SU-DHL-6 (cell line): ENCODE measurements around the gene DIP2C.

Experiments
- H2AFZ ChIP-seq: fragments of 200-600 bp; sonication (generic); 2 replicates; pipeline ENCODE4 v1.6.1; 2014; ENCODE audit warnings: low read depth, mild to moderate bottlenecking, moderate library complexity, mixed read lengths, antibody characterized with exemption, low read length; ENCODE audit not compliant: severe bottlenecking
- H3F3A ChIP-seq: fragments of 200-600 bp; shearing (Covaris generic); 2 replicates; pipeline ENCODE4 v1.6.0; 2016; ENCODE audit warnings: antibody characterized with exemption, mild to moderate bottlenecking; ENCODE audit not compliant: insufficient read depth
- H3K27ac ChIP-seq: fragments of 200-600 bp; sonication (generic); 2 replicates; pipeline ENCODE4 v1.5.1; 2016; ENCODE audit warnings: low read depth, mild to moderate bottlenecking, low read length, moderate library complexity, mixed read lengths
- H3K27me3 ChIP-seq: fragments of 200-600 bp; sonication (generic), shearing (Covaris generic); 2 replicates; pipeline ENCODE4 v1.6.0; 2014; ENCODE audit warnings: mild to moderate bottlenecking, low read length
- H3K36me3 ChIP-seq: fragments of 200-600 bp; sonication (generic); 2 replicates; pipeline ENCODE4 v1.6.1; 2014; ENCODE audit warnings: mild to moderate bottlenecking, low read length, mixed read lengths
- H3K4me2 ChIP-seq: fragments of 300-600, 200-600 bp; shearing (Covaris generic), sonication (generic); 2 replicates; pipeline ENCODE4 v1.6.0; 2014; ENCODE audit warnings: low read length, low read depth, mild to moderate bottlenecking; ENCODE audit not compliant: poor library complexity, severe bottlenecking
- H3K4me3 ChIP-seq: fragments of 200-600 bp; sonication (generic); 2 replicates; pipeline ENCODE4 v1.5.1; 2014; ENCODE audit warnings: antibody characterized with exemption, low read length, mild to moderate bottlenecking, mixed read lengths; ENCODE audit not compliant: insufficient read depth, poor library complexity, severe bottlenecking
- H3K79me2 ChIP-seq: fragments of 200-600 bp; sonication (generic); 2 replicates; pipeline ENCODE4 v1.6.1; 2014; ENCODE audit warnings: mild to moderate bottlenecking, low read length, moderate library complexity; ENCODE audit not compliant: insufficient read depth
- H3K9ac ChIP-seq: fragments of 200-600 bp; sonication (generic); 2 replicates; pipeline ENCODE4 v1.7.0; 2014; ENCODE audit warnings: mild to moderate bottlenecking, low read length
- H3K9me2 ChIP-seq: fragments of 200-600 bp; sonication (generic); replicated peaks from 2 replicates; pipeline ENCODE4 v1.6.1; 2014; ENCODE audit warnings: low read length; ENCODE audit not compliant: insufficient read depth
- H3K9me3 ChIP-seq: fragments of 200-600 bp; sonication (generic); 2 replicates; pipeline ENCODE4 v1.6.1; 2014; ENCODE audit warnings: low read length, mixed read lengths; ENCODE audit not compliant: insufficient read depth
- H4K20me1 ChIP-seq: fragments of 200-600 bp; sonication (generic); 2 replicates; pipeline ENCODE4 v1.6.1; 2014; ENCODE audit warnings: low read depth, mild to moderate bottlenecking, antibody characterized with exemption, low read length, moderate library complexity, mixed read lengths
- EZH2phosphoT487 ChIP-seq: fragments of 200-600 bp; sonication (generic), shearing (Covaris generic); conservative IDR thresholded peaks from 2 replicates; pipeline ENCODE4 v1.6.1; 2018; ENCODE audit warnings: mild to moderate bottlenecking, antibody characterized with exemption, low read length, moderate library complexity, mixed read lengths
- TF ChIP-seq, protein P1 (sequence below): fragments of 200-600 bp; sonication (generic); IDR thresholded peaks from one replicate; pipeline ENCODE4 v1.5.1; 2017; ENCODE audit warnings: antibody characterized with exemption, mild to moderate bottlenecking, low read length, moderate library complexity; ENCODE audit not compliant: insufficient read depth, poor library complexity, severe bottlenecking

The DIP2C gene

DNA sequence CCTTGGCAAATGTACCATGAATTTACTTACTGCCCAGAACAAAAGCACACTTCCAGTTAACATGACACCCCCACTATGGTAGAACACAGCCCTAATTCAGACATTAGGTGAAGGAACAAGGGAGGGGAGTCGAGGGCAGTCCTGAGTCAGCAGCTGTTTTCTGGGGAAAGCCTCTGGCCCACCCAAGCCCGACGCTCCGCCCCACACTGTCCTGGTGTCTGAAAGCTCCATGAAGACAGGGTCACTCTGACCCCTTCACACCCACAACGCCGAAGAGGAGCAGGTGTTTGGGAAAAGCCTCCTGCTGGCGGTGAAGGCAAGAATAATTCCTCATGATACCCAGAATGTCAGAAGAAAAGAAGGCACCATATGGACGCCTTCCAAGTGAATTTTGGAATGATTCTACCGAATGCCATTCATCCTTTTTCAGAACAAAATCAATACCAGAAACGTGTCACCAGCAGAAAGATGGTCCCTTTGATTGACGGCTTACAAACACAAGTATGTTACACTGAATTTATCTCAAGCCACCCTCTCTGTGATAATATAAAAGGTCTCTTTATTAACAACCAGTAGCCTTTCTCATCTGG, 172.1 kb downstream of the DIP2C start:
- Histone ChIP-seq H3F3A (peaks cover 78% of the 10 kb centered on the region), H3K4me2 (no peak overlapping the region), H3K27me3 (no peaks in the 10 kb centered on the region), H3K9ac (no peak overlapping the region), H2AFZ (no peak overlapping the region), H3K9me3 (no peaks in the 10 kb centered on the region), H3K79me2 (peaks cover 4% of the 10 kb centered on the region; the same call in 1 of the 2 replicates), H3K27ac (peak overlapping the region; percentile 47), H3K36me3 (no peaks in the 10 kb centered on the region), H3K4me3 (no peak overlapping the region), H3K9me2 (no peaks in the 10 kb centered on the region), H4K20me1 (no peaks in the 10 kb centered on the region)
- TF ChIP-seq, protein P1, sequence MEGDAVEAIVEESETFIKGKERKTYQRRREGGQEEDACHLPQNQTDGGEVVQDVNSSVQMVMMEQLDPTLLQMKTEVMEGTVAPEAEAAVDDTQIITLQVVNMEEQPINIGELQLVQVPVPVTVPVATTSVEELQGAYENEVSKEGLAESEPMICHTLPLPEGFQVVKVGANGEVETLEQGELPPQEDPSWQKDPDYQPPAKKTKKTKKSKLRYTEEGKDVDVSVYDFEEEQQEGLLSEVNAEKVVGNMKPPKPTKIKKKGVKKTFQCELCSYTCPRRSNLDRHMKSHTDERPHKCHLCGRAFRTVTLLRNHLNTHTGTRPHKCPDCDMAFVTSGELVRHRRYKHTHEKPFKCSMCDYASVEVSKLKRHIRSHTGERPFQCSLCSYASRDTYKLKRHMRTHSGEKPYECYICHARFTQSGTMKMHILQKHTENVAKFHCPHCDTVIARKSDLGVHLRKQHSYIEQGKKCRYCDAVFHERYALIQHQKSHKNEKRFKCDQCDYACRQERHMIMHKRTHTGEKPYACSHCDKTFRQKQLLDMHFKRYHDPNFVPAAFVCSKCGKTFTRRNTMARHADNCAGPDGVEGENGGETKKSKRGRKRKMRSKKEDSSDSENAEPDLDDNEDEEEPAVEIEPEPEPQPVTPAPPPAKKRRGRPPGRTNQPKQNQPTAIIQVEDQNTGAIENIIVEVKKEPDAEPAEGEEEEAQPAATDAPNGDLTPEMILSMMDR = no peak
- TF ChIP-seq EZH2phosphoT487 = no peak

- no peaks in the 10 kb centered on the region for H3K9me2 ChIP-seq
- H3K9me3 ChIP-seq = no peaks in the 10 kb centered on the region
- H3K79me2 ChIP-seq = peaks cover 4% of the 10 kb centered on the region; the same call in 1 of the 2 replicates
- no peak for TF ChIP-seq EZH2phosphoT487
- TF ChIP-seq, protein P1 = no peak
- no peak overlapping the region for H3K4me2 ChIP-seq
- no peaks in the 10 kb centered on the region for H3K36me3 ChIP-seq
- no peak overlapping the region for H3K9ac ChIP-seq
- H3F3A ChIP-seq = peaks cover 78% of the 10 kb centered on the region
- H3K4me3 ChIP-seq = no peak overlapping the region
- no peaks in the 10 kb centered on the region for H4K20me1 ChIP-seq
- no peaks in the 10 kb centered on the region for H3K27me3 ChIP-seq
- no peak overlapping the region for H2AFZ ChIP-seq
- peak overlapping the region; percentile 47 for H3K27ac ChIP-seq
Observed at GRCh38 chr10:516764-517163, 172.7 kb downstream of the DIP2C start.

DNA sequence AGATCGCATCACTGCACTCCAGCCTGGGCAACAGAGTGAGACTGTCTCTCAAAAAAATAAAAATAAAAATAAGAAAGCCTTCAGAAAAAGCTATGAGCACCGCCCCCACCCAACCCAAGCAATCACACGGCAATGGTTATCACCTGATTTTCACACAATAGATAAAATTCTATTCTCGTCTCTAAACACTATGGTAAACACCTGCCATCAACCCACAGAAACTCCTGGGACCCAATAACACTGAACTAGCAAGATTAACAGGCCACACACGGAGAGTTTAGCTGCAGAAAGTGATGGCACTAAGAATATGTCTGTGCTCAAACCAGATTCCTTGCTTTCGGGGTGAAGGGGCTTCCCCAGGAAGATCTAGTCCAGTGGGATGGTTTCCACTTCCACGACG, 173.8 kb downstream of the DIP2C start:
- Histone ChIP-seq H3K4me2 (peak overlapping the region; percentile 79), H3K9me2 (no peaks in the 10 kb centered on the region), H3K27ac (peak overlapping the region; percentile 96), H3K4me3 (peak overlapping the region; percentile 19), H3F3A (peaks cover 78% of the 10 kb centered on the region), H3K36me3 (no peaks in the 10 kb centered on the region), H2AFZ (no peak overlapping the region), H3K9ac (peak overlapping the region; percentile 31; the same call in 1 of the 2 replicates), H4K20me1 (no peaks in the 10 kb centered on the region), H3K27me3 (no peaks in the 10 kb centered on the region), H3K9me3 (no peaks in the 10 kb centered on the region), H3K79me2 (peaks cover 4% of the 10 kb centered on the region; the same call in 1 of the 2 replicates)
- TF ChIP-seq EZH2phosphoT487 = no peak
- TF ChIP-seq, protein P1 = no peak
